NT2/D1 (cell line): ENCODE measurements around the gene NUMB.
"Not testable (repeated sequence)": the region's sequence is repeated elsewhere in the genome, so short reads cannot be mapped to it uniquely, and the experiment has no call there.

Experiments used
- DNase-seq: peaks from one replicate; pipeline ENCODE4 v3.0.0-alpha.2; 2011; ENCODE audit warnings: low read depth, low spot score
- H3K27me3 ChIP-seq: 2 replicates; pipeline ENCODE4 v1.6.0; 2011; ENCODE audit warnings: mild to moderate bottlenecking; ENCODE audit not compliant: insufficient read length, insufficient read depth
- H3K36me3 ChIP-seq: 2 replicates; pipeline ENCODE4 v1.6.1; 2011; ENCODE audit warnings: mild to moderate bottlenecking, low read length, mixed read lengths; ENCODE audit not compliant: insufficient read depth, insufficient read length
- H3K4me1 ChIP-seq: 2 replicates; pipeline ENCODE4 v1.5.1; 2011; ENCODE audit not compliant: insufficient read depth, insufficient read length
- H3K4me3 ChIP-seq: 2 replicates; pipeline ENCODE4 v1.5.1; 2011; ENCODE audit warnings: low read depth; ENCODE audit not compliant: insufficient read length
- H3K9ac ChIP-seq: 2 replicates; pipeline ENCODE4 v1.6.0; 2011; ENCODE audit warnings: low read depth; ENCODE audit not compliant: insufficient read length
- H3K9me3 ChIP-seq: 2 replicates; pipeline ENCODE4 v1.5.1; 2011; ENCODE audit warnings: mild to moderate bottlenecking, low read length; ENCODE audit not compliant: insufficient read depth
- SUZ12 ChIP-seq: IDR thresholded peaks from 2 replicates; pipeline ENCODE4 v1.6.1; 2011; ENCODE audit not compliant: insufficient read length, insufficient read depth; ENCODE audit errors: extremely low read depth
- YY1 ChIP-seq: IDR thresholded peaks from 2 replicates; pipeline ENCODE4 v1.6.1; 2011; ENCODE audit not compliant: insufficient read length, insufficient read depth
- ZNF274 ChIP-seq: IDR thresholded peaks from 2 replicates; pipeline ENCODE4 v1.6.1; 2011; ENCODE audit warnings: mild to moderate bottlenecking, low read depth, low read length

NUMB gene

DNA sequence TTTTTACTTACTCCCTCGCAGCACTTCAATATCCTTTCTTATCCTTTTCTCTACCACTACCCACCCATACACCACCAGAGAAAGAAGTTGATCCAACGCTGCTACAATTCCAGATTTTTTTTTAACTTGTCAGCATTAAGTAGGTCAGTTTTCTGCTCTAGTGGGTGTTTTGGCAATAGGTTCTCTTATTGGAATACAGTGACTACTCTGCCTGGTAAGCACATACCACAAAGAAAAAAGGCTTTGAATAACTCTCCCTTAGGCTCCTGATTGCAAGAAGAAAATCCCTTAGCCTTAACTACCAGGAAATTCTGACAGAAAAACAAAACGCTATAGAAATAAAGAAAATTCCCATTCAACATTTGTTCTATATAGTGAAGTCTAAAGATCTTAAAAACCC, 72.0 kb downstream of the NUMB start:
- H3K9me3 ChIP-seq = peaks cover 7% of the 10 kb centered on the region; the same call in 1 of the 2 replicates
- TF ChIP-seq YY1 = no peak
- TF ChIP-seq SUZ12 = no peak
- TF ChIP-seq ZNF274 = no peak

DNA sequence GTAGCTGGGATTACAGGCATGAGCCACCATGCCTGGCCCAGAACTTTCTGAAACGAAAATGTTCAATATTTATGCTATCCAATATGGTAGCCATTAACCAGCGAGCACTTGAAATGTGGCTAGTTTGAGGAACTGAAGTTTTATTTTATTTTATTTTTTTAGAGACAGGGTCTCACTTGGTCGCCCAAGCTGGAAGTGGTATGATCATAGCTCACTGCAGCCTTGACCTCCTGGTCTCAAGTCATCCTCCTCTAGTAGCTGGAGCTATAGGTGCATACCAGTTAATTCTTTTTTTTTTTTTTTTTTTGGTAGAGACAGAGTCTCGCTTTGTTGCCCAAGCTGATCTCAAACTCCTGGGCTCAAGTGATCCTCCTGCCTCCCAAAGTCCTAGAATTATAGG, 73.3 kb downstream of the NUMB start:
- not testable (repeated sequence) for H3K4me1 ChIP-seq, H3K27me3 ChIP-seq, H3K4me3 ChIP-seq, H3K9ac ChIP-seq, DNase-seq, H3K9me3 ChIP-seq, H3K36me3 ChIP-seq

More for the DNA sequence above, 72.0 kb downstream of the NUMB start:
- H3K9ac ChIP-seq = no peak overlapping the region
- H3K27me3 ChIP-seq = no peaks in the 10 kb centered on the region
- no peaks in the 10 kb centered on the region for H3K36me3 ChIP-seq
- no peak for DNase-seq
- no peaks in the 10 kb centered on the region for H3K4me1 ChIP-seq
- no peak overlapping the region for H3K4me3 ChIP-seq

DNA sequence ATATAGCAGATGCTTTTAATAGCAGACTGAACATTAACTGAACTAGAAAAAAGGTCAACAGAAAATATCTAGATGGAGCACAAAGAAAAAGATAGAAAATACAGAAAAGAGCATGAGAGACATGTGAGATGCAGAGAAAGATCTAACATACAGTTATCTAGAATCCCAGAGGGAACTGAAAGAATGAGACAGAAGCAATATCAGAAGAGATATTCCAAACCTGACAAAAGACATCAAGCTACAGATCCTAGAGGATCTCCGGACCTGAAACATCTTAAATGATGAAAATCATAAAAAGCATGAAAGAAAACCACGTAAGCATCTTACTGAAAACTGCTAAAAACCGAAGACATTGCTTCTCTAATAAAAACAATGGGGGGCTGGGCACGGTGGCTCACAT, 75.0 kb downstream of the NUMB start:
- Histone ChIP-seq H3K36me3 (no peaks in the 10 kb centered on the region), H3K9me3 (peaks cover 7% of the 10 kb centered on the region; the same call in 1 of the 2 replicates), H3K4me3 (no peak overlapping the region), H3K9ac (no peak overlapping the region), H3K27me3 (no peaks in the 10 kb centered on the region), H3K4me1 (no peaks in the 10 kb centered on the region)
- no peak for DNase-seq
- TF ChIP-seq SUZ12 (no peak), ZNF274 (no peak), YY1 (no peak)

DNA sequence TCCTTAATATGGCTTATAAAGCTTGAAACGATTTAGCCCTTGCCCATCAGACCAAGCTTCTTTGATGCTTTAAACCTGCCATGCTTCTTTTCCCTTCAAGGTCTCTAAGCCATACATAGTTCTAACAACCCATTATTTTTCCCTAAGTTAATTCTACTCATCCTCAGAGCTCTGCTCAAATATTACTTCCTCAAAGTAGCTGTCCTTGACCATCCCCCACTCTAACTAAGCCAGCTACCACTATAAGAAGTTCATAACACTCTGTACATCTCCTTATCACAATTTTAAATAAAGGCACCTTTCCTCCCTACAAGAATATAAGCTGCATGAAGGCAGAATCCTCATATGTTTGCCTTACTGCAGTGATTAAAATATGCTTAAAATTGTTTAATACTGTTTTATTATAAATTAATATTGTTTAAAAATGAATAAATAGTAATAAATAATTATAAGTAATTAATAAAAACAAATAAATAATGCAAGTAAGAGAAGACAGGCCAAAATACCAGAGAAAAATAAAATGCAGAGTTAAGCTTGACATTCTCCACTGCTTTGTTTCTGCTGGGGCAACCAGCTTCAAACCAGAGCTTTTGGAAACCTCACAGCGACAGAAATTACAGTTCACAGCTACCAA, 76.8 kb downstream of the NUMB start:
- no peak overlapping the region for H3K9ac ChIP-seq
- DNase-seq = no peak
- peaks cover 7% of the 10 kb centered on the region; the same call in 1 of the 2 replicates for H3K9me3 ChIP-seq
- no peaks in the 10 kb centered on the region for H3K27me3 ChIP-seq
- no peaks in the 10 kb centered on the region for H3K4me1 ChIP-seq
- TF ChIP-seq ZNF274 = no peak
- TF ChIP-seq SUZ12 = no peak
- TF ChIP-seq YY1 = no peak
- H3K36me3 ChIP-seq = no peaks in the 10 kb centered on the region
- H3K4me3 ChIP-seq = no peak overlapping the region

DNA sequence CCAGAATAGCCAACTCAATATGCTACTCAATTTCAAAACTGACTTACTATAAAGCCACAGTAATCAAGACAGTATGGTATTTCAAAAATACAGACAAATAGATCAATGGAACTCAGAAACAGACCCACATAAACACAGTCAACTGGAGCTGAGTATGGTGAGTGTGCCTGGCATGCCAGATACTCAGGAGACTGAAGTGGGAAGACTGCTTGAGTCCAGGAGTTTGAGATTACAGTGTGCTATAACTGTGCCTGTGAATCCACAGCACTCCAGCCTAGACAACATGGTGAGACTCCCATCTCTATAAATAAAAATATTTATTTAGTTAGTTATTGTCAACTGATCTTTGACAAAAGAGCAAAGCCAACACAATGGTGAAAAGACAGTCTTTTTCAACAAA, 81.8 kb downstream of the NUMB start:
- Histone ChIP-seq H3K9ac (no peak overlapping the region), H3K27me3 (no peaks in the 10 kb centered on the region), H3K9me3 (no peaks in the 10 kb centered on the region), H3K4me1 (no peaks in the 10 kb centered on the region), H3K4me3 (no peak overlapping the region), H3K36me3 (peaks cover under 1% of the 10 kb centered on the region)
- TF ChIP-seq ZNF274 (no peak), SUZ12 (no peak), YY1 (no peak)
- DNase-seq = no peak

DNA sequence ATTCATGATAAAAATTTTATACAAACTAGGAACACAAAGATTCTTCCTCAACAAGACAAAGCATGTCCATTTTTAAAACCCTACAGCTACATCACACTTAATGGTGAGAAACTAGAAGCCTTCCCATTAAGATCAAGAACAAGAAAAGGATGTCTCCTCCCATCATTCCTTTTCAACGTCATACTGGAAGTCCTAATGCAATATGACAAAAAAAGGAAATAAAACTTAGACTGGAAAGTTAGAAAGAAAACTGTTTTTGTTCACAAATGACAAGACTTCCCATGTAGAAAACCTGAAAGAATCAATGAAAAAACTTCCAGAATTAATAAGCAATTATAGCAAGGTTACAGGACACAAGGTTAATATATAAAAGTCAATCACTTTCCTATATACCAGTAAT, 82.5 kb downstream of the NUMB start:
- Histone ChIP-seq H3K4me1 (no peaks in the 10 kb centered on the region), H3K9ac (no peak overlapping the region), H3K27me3 (no peaks in the 10 kb centered on the region), H3K4me3 (no peak overlapping the region), H3K36me3 (peaks cover 2% of the 10 kb centered on the region), H3K9me3 (no peaks in the 10 kb centered on the region)
- TF ChIP-seq SUZ12 (no peak), YY1 (no peak), ZNF274 (no peak)
- DNase-seq = no peak

DNA sequence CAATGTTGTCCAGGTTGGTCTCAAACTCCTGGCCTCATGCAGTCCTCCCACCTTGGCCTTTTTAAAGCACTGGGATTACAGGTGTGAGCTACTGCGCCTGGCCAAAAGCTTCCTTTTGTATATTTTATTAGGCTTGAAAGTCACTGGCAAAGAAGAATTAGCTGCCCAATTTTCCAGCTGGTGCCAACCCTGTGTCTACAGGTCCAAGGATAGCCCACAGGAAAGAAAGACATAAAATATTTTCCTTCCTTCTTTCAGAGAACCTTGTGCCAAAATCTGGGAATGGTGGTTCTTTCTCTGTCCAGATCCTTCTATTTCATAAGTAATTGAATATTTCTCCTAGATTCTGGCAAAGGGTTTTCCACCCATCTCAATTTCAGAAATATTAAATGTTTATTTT, 84.1 kb downstream of the NUMB start:
- Histone ChIP-seq H3K9me3 (no peaks in the 10 kb centered on the region), H3K4me3 (no peak overlapping the region), H3K27me3 (no peaks in the 10 kb centered on the region), H3K9ac (no peak overlapping the region), H3K4me1 (no peaks in the 10 kb centered on the region), H3K36me3 (peaks cover 2% of the 10 kb centered on the region)
- TF ChIP-seq ZNF274 = no peak
- TF ChIP-seq SUZ12 = no peak
- TF ChIP-seq YY1 = no peak
- no peak for DNase-seq
